Right lobe of liver (tissue), 4 donors: ENCODE results near the gene DDR2.

Source experiments
- CTCF ChIP-seq, 4 donors: fragments of 200-600 bp in 3 of 4; fragments of 450-650 bp in 1 of 4; IDR thresholded peaks; one replicate each; pipeline versions ENCODE4 v1.5.1 to v1.8.0; 2016 to 2022; ENCODE audit warnings: antibody characterized with exemption in 4 of 4, mild to moderate bottlenecking in 2 of 4
- POLR2A ChIP-seq: fragments of 450-650 bp; IDR thresholded peaks from one replicate; pipeline ENCODE4 v1.6.1; 2017; ENCODE audit warnings: antibody characterized with exemption, mild to moderate bottlenecking
- donor health status: DM: no; HTN: no; CAD: no.
- donor health status: DM: no; HTN: no; CAD: no.
- donor health status: DM: no; HTN: yes; CAD: no.

GRCh38 chr1:162717548-162718184, 85.4 kb downstream of the DDR2 start:
- no peak for TF ChIP-seq CTCF (IDR thresholded peaks at IDR 0.05)
- TF ChIP-seq POLR2A, result no peak
